ENCODE measurements around the gene TBC1D12. TPM values are rescaled to one million over a fixed set of nuclear protein-coding genes. Genes with fewer than 3 reads are reported as not detected.

Gene TBC1D12
- total and polyA plus RNA-seq, 8 donors: 9.7 to 22.7 (median 18.3) TPM

- Histone ChIP-seq H3K27ac (no peak overlapping the region), H3K4me3 (no peak overlapping the region), H3K4me1 (no peaks in the 10 kb centered on the region), H3K27me3 (no peaks in the 10 kb centered on the region), H3K9me3 (no peaks in the 10 kb centered on the region), H3K36me3 (no peaks in the 10 kb centered on the region)
- peak; percentile 21 for ATAC-seq
- no peak for DNase-seq
- TF ChIP-seq CTCF (IDR thresholded peaks at IDR 0.05): no peak
- intact Hi-C loops (cut with DNase I): no loop called here
Measured at GRCh38 chr10:94413361-94413760, 11.0 kb downstream of the TBC1D12 start.

GRCh38 chr10:94416896-94417295 lies 14.6 kb downstream of the TBC1D12 start:
- Histone ChIP-seq H3K9me3 (no peaks in the 10 kb centered on the region), H3K27me3 (no peaks in the 10 kb centered on the region), H3K4me3 (no peak overlapping the region), H3K4me1 (no peaks in the 10 kb centered on the region), H3K36me3 (no peaks in the 10 kb centered on the region), H3K27ac (no peak overlapping the region)
- no peak for TF ChIP-seq CTCF (IDR thresholded peaks at IDR 0.05)
- no peak for DNase-seq
- no peak for ATAC-seq
- intact Hi-C loops (cut with DNase I): no loop called here

GRCh38 chr10:94417321-94417720 lies 15.0 kb downstream of the TBC1D12 start:
- H3K27ac ChIP-seq: no peak overlapping the region
- DNase-seq: no peak
- no peaks in the 10 kb centered on the region for H3K36me3 ChIP-seq
- no peak overlapping the region for H3K4me3 ChIP-seq
- no peak for TF ChIP-seq CTCF (IDR thresholded peaks at IDR 0.05)
- ATAC-seq: no peak
- intact Hi-C loops (cut with DNase I): no loop called here
- no peaks in the 10 kb centered on the region for H3K27me3 ChIP-seq
- no peaks in the 10 kb centered on the region for H3K9me3 ChIP-seq
- no peaks in the 10 kb centered on the region for H3K4me1 ChIP-seq

- intact Hi-C loops (cut with DNase I): no loop called here
- Histone ChIP-seq H3K27me3 (no peaks in the 10 kb centered on the region), H3K9me3 (peaks cover 0 to 6% of the 10 kb centered on the region in 2 donors), H3K4me3 (no peak overlapping the region), H3K36me3 (no peaks in the 10 kb centered on the region), H3K4me1 (no peaks in the 10 kb centered on the region), H3K27ac (no peak overlapping the region)
- ATAC-seq (no peak), DNase-seq (no peak)
- TF ChIP-seq CTCF (IDR thresholded peaks at IDR 0.05): no peak
Measured at GRCh38 chr10:94420516-94420915, 18.2 kb downstream of the TBC1D12 start.

- Histone ChIP-seq H3K4me3 (no peak overlapping the region), H3K27me3 (no peaks in the 10 kb centered on the region), H3K4me1 (no peaks in the 10 kb centered on the region), H3K27ac (no peak overlapping the region), H3K36me3 (no peaks in the 10 kb centered on the region), H3K9me3 (peaks cover 0 to 12% of the 10 kb centered on the region in 2 donors)
- intact Hi-C loops (cut with DNase I): no loop called here
- DNase-seq (no peak), ATAC-seq (no peak)
- TF ChIP-seq CTCF (IDR thresholded peaks at IDR 0.05): no peak
Measured at GRCh38 chr10:94420998-94421528, 18.7 kb downstream of the TBC1D12 start.

All from left lung (tissue), 10 donors.